ENCODE data around the gene FNDC3B.

FNDC3B gene

DNA sequence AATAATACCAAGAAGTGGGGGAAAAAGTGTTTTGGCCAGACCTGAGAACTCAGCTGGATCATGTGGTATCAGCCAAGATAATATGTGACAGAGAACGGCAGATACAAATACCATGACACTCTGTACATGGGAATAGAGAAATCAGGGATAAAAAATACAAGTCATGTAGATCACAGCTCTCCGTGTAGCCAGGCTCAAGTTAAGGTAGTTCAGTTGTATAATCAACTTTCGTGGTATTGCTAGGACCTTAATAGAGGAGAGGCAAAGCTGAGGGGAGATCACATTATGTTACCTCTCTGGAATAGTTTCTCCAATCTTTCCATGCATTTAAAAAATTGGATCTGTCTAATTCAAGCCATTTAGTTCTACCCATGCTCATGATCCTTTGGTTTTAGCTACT is 229.0 kb downstream of the FNDC3B start:
- Histone ChIP-seq H3K9me3 (ENCODE audit: low read length) (no peaks in the 10 kb centered on the region), H3K4me3 (ENCODE audit: low read depth, low read length, poor library complexity, severe bottlenecking) (no peak overlapping the region)

DNA sequence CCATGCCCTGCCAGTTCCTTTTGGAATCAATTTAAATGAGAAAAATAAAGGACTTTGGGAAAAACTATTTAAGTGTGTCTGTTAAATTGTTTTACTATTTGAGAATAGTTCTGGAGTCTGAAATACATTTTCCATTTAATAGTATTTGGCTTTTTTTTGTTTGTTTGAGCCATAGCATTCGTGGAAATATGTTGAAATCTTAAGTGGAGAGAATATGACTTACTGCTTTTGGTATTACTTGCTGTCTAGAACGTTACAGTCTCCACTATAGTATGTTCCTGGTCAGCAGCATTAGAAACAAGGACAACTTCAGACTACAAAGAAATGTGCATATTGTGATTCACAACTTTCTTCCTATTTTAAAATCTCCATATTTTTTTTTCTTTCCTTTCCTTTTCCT is 229.5 kb downstream of the FNDC3B start:
- Histone ChIP-seq H3K79me2 (ENCODE audit: insufficient read depth, low read length) (no peaks in the 10 kb centered on the region), H3F3A (ENCODE audit: insufficient read depth, low read length) (no peaks in the 10 kb centered on the region)

More for the DNA sequence above, 229.0 kb downstream of the FNDC3B start:
- TF ChIP-seq EZH2 (IDR thresholded peaks at IDR 0.05; ENCODE audit: borderline replicate concordance, low read length) = no peak
- TF ChIP-seq, protein P1, sequence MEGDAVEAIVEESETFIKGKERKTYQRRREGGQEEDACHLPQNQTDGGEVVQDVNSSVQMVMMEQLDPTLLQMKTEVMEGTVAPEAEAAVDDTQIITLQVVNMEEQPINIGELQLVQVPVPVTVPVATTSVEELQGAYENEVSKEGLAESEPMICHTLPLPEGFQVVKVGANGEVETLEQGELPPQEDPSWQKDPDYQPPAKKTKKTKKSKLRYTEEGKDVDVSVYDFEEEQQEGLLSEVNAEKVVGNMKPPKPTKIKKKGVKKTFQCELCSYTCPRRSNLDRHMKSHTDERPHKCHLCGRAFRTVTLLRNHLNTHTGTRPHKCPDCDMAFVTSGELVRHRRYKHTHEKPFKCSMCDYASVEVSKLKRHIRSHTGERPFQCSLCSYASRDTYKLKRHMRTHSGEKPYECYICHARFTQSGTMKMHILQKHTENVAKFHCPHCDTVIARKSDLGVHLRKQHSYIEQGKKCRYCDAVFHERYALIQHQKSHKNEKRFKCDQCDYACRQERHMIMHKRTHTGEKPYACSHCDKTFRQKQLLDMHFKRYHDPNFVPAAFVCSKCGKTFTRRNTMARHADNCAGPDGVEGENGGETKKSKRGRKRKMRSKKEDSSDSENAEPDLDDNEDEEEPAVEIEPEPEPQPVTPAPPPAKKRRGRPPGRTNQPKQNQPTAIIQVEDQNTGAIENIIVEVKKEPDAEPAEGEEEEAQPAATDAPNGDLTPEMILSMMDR (IDR thresholded peaks at IDR 0.05; ENCODE audit: low read length) = no peak
- Histone ChIP-seq H3K27me3 (ENCODE audit: insufficient read depth, low read length) (no peaks in the 10 kb centered on the region), H4K20me1 (ENCODE audit: insufficient read depth, low read length) (no peaks in the 10 kb centered on the region), H3K36me3 (ENCODE audit: insufficient read depth, low read length) (no peaks in the 10 kb centered on the region), H3K27ac (ENCODE audit: low read depth, low read length, poor library complexity, severe bottlenecking) (no peak overlapping the region), H3K9ac (ENCODE audit: low read length) (no peak overlapping the region), H3K79me2 (ENCODE audit: insufficient read depth, low read length) (no peaks in the 10 kb centered on the region), H2AFZ (ENCODE audit: low read length) (no peak overlapping the region), H3F3A (ENCODE audit: insufficient read depth, low read length) (no peaks in the 10 kb centered on the region), H3K4me2 (ENCODE audit: low read length) (no peak overlapping the region), H3K9me2 (ENCODE audit: low read depth, low read length) (no peaks in the 10 kb centered on the region), H3K4me1 (ENCODE audit: insufficient read depth, low read length, severe bottlenecking) (no peaks in the 10 kb centered on the region)

DNA sequence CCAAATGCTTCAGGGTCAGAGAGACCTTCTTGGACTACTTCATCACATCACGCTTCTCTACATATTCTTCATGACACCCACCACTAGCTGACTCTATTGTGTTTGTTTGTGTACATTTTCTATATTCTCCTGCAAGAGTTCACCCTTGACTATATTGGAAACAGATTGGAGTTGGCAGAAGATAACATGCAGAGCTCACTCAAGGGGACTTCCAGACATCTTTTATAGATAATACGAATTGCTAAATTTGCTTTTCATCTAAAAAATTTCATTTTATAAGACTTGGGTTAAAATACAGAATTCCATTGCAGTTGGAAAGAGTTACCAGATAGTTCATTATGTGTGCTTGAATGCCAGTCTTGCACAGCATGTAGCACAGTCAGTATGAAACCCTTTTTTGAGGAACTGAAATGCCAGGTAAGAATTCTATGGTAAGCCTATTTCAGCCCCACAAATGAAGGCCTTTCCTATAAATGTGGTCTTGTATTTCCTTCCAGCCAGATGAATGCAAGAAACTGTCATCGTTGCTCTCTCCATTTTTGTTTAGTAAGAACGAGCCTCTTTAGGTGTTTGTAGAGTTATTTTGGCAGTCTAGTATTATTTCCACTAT is 231.3 kb downstream of the FNDC3B start:
- TF ChIP-seq, protein P1 (IDR thresholded peaks at IDR 0.05; ENCODE audit: low read length) = no peak
- no peak for TF ChIP-seq EZH2 (IDR thresholded peaks at IDR 0.05; ENCODE audit: borderline replicate concordance, low read length)
- Histone ChIP-seq H3K79me2 (ENCODE audit: insufficient read depth, low read length) (no peaks in the 10 kb centered on the region), H3K9ac (ENCODE audit: low read length) (no peak overlapping the region), H2AFZ (ENCODE audit: low read length) (no peak overlapping the region), H3K4me1 (ENCODE audit: insufficient read depth, low read length, severe bottlenecking) (no peaks in the 10 kb centered on the region), H3K27ac (ENCODE audit: low read depth, low read length, poor library complexity, severe bottlenecking) (no peak overlapping the region), H3K9me3 (ENCODE audit: low read length) (no peaks in the 10 kb centered on the region), H3K4me2 (ENCODE audit: low read length) (no peak overlapping the region), H3F3A (ENCODE audit: insufficient read depth, low read length) (no peaks in the 10 kb centered on the region), H4K20me1 (ENCODE audit: insufficient read depth, low read length) (no peaks in the 10 kb centered on the region), H3K27me3 (ENCODE audit: insufficient read depth, low read length) (no peaks in the 10 kb centered on the region), H3K4me3 (ENCODE audit: low read depth, low read length, poor library complexity, severe bottlenecking) (no peak overlapping the region), H3K36me3 (ENCODE audit: insufficient read depth, low read length) (no peaks in the 10 kb centered on the region), H3K9me2 (ENCODE audit: low read depth, low read length) (no peaks in the 10 kb centered on the region)

More for the DNA sequence above, 229.5 kb downstream of the FNDC3B start:
- H3K27ac ChIP-seq (ENCODE audit: low read depth, low read length, poor library complexity, severe bottlenecking) = no peak overlapping the region
- no peaks in the 10 kb centered on the region for H4K20me1 ChIP-seq (ENCODE audit: insufficient read depth, low read length)
- no peak overlapping the region for H3K9ac ChIP-seq (ENCODE audit: low read length)
- H3K9me2 ChIP-seq (ENCODE audit: low read depth, low read length) = no peaks in the 10 kb centered on the region
- no peaks in the 10 kb centered on the region for H3K4me1 ChIP-seq (ENCODE audit: insufficient read depth, low read length, severe bottlenecking)
- no peak overlapping the region for H3K4me2 ChIP-seq (ENCODE audit: low read length)
- no peak overlapping the region for H2AFZ ChIP-seq (ENCODE audit: low read length)
- no peaks in the 10 kb centered on the region for H3K27me3 ChIP-seq (ENCODE audit: insufficient read depth, low read length)
- no peaks in the 10 kb centered on the region for H3K36me3 ChIP-seq (ENCODE audit: insufficient read depth, low read length)
- H3K9me3 ChIP-seq (ENCODE audit: low read length) = no peaks in the 10 kb centered on the region
- no peak for TF ChIP-seq EZH2 (IDR thresholded peaks at IDR 0.05; ENCODE audit: borderline replicate concordance, low read length)
- TF ChIP-seq, protein P1 (IDR thresholded peaks at IDR 0.05; ENCODE audit: low read length) = no peak
- H3K4me3 ChIP-seq (ENCODE audit: low read depth, low read length, poor library complexity, severe bottlenecking) = no peak overlapping the region

Data from OCI-LY1 (cell line).